Activated T-cell treated with anti-CD3 and anti-CD28 coated beads, Interleukin-2, amount 50 U/mL, for 4 hours (primary cell): Measurements from ENCODE around the gene ITM2C. TPM values are rescaled to one million over a fixed set of nuclear protein-coding genes. Genes with fewer than 3 reads are reported as not detected.
A peak's percentile ranks its signal among the peaks of the same experiment; 100 is the strongest.

ENCODE experiments used
- ATAC-seq, 2 donors: fragments of 200-7000 bp; cut with Tn5 transposase; one replicate each; pipeline ENCODE4 v1.10.0; 2021
- DNase-seq: peaks from one replicate; pipeline ENCODE4 v3.0.0-alpha.2; 2020
- H3K27me3 Mint-ChIP-seq: one replicate; pipeline ENCODE4 v1.8.0; 2021; ENCODE audit warnings: low read depth, mixed read lengths
- H3K36me3 Mint-ChIP-seq: one replicate; pipeline ENCODE4 v1.8.0; 2022; ENCODE audit warnings: mixed read lengths; ENCODE audit not compliant: insufficient read depth
- H3K4me1 Mint-ChIP-seq: one replicate; pipeline ENCODE4 v1.8.0; 2021; ENCODE audit warnings: low read depth, mixed read lengths
- H3K4me3 Mint-ChIP-seq: one replicate; pipeline ENCODE4 v1.8.0; 2021; ENCODE audit warnings: mild to moderate bottlenecking, moderate library complexity, mixed read lengths
- H3K9me3 Mint-ChIP-seq: one replicate; pipeline ENCODE4 v1.8.0; 2021; ENCODE audit warnings: mixed read lengths
- total RNA-seq, 3 donors: library from RNA; stranded (reverse); gene quantifications; one replicate each; pipeline ENCODE4 v1.2.1, GENCODE V29; 2021

ITM2C gene
- total RNA-seq, 3 donors from 2014 or later, result 17.2 to 29.4 (median 22.1) TPM

DNA sequence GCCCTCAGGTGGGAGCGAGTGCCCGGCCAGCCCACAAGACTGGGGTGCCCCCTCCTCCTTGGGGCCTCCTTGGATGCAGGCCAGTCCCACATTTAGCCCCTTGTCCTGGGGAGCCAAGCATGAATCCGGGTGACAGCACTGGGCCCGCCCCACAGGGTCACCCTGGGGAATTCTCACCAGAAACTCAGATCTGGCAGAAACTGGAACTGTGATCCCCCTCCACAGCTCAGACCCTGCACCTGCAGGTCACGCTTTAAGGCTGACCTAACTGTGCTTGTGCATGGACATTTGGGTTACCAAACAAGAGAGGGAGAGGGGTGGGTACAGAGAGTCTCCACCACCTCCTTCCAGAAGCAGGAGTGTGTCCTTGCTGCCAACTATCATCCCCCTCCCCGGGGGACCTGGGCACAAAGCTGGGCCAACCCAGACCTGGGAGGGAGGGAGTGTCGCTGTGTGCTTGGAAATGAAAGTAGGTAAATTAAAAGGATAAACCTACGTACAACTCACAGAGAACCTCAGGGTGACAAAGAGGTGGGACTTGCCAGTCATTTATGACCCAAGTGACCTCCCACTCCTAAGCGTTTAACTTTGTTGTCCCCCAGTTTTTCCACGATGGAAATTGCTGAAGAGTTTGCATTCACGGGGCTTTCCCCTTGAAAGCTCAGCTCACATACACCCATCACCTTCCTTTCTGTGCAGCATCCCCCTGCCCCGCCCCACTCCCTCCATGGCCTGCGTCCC lies 9.1 kb downstream of the ITM2C start:
- peak; percentile 37 to 49 for ATAC-seq
- peaks cover 44% of the 10 kb centered on the region for H3K4me1 Mint-ChIP-seq
- no peaks in the 10 kb centered on the region for H3K27me3 Mint-ChIP-seq
- H3K36me3 Mint-ChIP-seq, result peaks cover 6% of the 10 kb centered on the region
- no peak overlapping the region for H3K4me3 Mint-ChIP-seq
- no peaks in the 10 kb centered on the region for H3K9me3 Mint-ChIP-seq
- no peak for DNase-seq

DNA sequence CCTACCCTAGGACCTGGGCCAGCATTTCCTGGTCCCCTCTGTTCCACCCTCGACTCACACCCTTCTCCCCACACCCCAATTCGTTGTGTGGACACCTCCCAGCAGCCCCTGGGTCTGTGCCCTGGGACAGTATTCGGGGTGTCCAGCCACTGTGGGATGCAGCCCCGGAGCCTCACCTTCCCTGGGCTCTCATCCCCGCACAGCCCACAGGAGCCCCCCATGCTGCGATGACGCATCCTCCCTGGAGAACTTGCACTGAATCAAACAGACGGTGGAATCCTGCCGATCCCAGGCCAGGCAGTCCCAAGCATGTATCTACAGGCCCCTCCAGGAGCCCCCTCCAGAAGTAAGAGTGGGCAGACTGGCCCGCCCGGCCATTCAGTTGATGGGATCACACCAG lies 9.7 kb downstream of the ITM2C start:
- Mint-ChIP-seq H3K9me3 (no peaks in the 10 kb centered on the region), H3K4me1 (peaks cover 44% of the 10 kb centered on the region), H3K4me3 (no peak overlapping the region), H3K36me3 (peaks cover 6% of the 10 kb centered on the region), H3K27me3 (no peaks in the 10 kb centered on the region)
- ATAC-seq, result no peak
- no peak for DNase-seq

DNA sequence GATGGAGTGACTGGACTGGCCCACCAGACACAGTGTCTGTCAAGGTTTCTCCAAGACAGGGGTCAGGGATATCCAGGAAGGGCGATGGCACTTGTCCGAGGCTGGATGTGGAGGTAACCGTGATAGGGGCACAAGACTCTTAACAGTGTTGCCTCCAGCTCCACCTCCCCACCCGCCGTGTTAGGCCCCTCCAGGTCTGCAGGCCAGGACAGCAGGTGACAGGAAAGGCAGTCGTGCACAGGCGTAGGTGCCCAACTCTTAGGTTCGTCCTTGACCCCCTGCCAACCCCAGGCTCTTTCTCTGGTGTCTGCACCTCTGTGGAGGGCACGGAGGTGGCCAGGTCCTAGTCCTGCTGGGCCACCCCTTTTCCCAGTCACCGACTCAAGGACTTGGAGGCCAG lies 10.1 kb downstream of the ITM2C start:
- H3K36me3 Mint-ChIP-seq, result peaks cover 6% of the 10 kb centered on the region
- H3K27me3 Mint-ChIP-seq, result no peaks in the 10 kb centered on the region

DNA sequence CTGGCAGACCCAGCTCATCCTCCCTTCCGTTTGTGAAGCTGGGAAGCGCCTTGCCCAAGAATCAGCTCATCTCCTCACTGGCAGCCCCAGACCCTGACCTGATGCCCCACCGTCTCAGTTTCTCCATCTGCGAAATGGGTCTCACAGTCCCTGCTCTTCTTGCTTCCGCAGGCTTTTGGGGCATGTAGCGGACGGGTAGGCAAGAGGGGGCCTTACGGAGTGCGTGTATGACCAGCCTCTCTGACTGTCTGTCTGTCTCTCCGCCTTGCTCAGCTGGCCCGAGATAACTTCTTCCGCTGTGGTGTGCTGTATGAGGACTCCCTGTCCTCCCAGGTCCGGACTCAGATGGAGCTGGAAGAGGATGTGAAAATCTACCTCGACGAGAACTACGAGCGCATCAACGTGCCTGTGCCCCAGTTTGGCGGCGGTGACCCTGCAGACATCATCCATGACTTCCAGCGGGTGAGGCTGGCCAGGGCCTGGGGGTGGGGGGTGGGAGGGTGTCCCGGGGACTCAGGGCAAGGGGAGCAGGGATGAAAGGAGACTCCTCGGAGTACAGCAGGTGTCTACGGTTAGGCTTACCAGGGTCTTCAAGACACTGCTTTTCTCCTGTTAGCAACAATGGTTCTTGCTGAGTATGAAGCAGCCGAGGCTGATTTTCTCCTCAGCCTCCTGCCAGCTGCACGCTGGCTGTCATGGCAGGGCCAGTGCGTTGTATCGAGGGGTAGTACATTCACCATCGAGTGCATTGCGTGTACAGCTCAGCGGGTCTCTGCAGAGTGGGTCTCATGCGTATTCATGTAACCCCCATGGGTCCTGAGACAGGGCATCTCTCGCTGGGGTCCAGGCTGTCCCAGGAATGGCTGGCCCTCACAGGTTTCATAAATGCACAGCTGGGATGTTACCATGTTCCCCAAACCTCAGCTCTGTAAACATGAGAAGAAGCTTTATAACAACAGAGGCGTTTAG lies 10.9 kb downstream of the ITM2C start:
- DNase-seq, result no peak
- peaks cover 6% of the 10 kb centered on the region for H3K36me3 Mint-ChIP-seq
- peaks cover 41% of the 10 kb centered on the region for H3K4me1 Mint-ChIP-seq
- ATAC-seq, result no peak
- H3K4me3 Mint-ChIP-seq, result no peak overlapping the region
- no peaks in the 10 kb centered on the region for H3K27me3 Mint-ChIP-seq
- no peaks in the 10 kb centered on the region for H3K9me3 Mint-ChIP-seq

More for the DNA sequence above, 10.1 kb downstream of the ITM2C start:
- H3K4me3 Mint-ChIP-seq, result no peak overlapping the region
- ATAC-seq (no peak), DNase-seq (no peak)
- no peaks in the 10 kb centered on the region for H3K9me3 Mint-ChIP-seq
- peaks cover 44% of the 10 kb centered on the region for H3K4me1 Mint-ChIP-seq

DNA sequence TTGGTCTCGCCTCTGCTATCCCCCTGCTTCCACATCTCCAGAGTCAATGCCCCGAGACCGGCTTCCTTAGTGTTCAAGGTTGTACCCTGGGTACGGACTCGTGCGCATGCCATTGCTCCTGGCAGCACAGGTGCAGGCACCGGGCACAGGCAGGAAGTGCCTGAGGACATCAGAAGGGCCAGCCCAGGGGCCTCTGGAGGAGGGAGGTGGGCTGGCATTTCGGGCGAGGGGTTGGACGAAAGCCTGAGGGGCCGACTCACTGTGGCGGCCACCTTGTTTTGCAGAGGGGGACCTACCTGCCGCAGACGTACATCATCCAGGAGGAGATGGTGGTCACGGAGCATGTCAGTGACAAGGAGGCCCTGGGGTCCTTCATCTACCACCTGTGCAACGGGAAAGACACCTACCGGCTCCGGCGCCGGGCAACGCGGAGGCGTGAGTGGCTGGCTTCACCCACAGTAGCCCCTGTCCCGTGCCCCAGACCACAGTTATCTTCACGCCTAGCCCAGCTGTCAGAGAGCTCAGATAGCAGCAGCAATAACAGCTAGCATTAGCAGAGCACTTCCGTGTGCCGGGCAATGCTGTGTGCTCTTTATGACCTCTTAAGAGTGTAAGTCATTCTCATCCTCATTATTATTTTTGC lies 12.5 kb downstream of the ITM2C start:
- DNase-seq (no peak), ATAC-seq (no peak)
- Mint-ChIP-seq H3K36me3 (peaks cover 6% of the 10 kb centered on the region), H3K9me3 (no peaks in the 10 kb centered on the region), H3K4me1 (peaks cover 41% of the 10 kb centered on the region), H3K27me3 (no peaks in the 10 kb centered on the region), H3K4me3 (peak overlapping the region; percentile 33)

DNA sequence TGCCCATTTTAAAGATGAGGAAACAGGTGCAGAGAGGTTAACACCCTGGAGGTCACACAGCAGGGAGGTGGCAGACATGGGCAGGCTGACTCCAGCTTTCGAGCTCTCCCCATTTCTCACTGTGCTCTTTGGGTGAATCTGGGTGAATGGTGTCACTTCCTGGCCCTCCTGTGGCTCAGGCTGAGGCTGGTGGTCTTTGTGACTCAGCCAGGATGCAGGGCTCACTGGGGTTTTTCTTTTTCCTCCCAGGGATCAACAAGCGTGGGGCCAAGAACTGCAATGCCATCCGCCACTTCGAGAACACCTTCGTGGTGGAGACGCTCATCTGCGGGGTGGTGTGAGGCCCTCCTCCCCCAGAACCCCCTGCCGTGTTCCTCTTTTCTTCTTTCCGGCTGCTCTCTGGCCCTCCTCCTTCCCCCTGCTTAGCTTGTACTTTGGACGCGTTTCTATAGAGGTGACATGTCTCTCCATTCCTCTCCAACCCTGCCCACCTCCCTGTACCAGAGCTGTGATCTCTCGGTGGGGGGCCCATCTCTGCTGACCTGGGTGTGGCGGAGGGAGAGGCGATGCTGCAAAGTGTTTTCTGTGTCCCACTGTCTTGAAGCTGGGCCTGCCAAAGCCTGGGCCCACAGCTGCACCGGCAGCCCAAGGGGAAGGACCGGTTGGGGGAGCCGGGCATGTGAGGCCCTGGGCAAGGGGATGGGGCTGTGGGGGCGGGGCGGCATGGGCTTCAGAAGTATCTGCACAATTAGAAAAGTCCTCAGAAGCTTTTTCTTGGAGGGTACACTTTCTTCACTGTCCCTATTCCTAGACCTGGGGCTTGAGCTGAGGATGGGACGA lies 13.2 kb downstream of the ITM2C start:
- DNase-seq (peak; percentile 52), ATAC-seq (peak; percentile 78 to 80)
- Mint-ChIP-seq H3K9me3 (no peaks in the 10 kb centered on the region), H3K27me3 (no peaks in the 10 kb centered on the region), H3K4me3 (peak overlapping the region; percentile 33), H3K36me3 (peaks cover 6% of the 10 kb centered on the region), H3K4me1 (peaks cover 38% of the 10 kb centered on the region)

DNA sequence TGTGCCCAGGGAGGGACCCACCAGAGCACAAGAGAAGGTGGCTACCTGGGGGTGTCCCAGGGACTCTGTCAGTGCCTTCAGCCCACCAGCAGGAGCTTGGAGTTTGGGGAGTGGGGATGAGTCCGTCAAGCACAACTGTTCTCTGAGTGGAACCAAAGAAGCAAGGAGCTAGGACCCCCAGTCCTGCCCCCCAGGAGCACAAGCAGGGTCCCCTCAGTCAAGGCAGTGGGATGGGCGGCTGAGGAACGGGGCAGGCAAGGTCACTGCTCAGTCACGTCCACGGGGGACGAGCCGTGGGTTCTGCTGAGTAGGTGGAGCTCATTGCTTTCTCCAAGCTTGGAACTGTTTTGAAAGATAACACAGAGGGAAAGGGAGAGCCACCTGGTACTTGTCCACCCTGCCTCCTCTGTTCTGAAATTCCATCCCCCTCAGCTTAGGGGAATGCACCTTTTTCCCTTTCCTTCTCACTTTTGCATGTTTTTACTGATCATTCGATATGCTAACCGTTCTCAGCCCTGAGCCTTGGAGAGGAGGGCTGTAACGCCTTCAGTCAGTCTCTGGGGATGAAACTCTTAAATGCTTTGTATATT lies 14.0 kb downstream of the ITM2C start:
- ATAC-seq, result no peak
- H3K4me3 Mint-ChIP-seq, result no peak overlapping the region
- H3K9me3 Mint-ChIP-seq, result no peaks in the 10 kb centered on the region
- no peaks in the 10 kb centered on the region for H3K27me3 Mint-ChIP-seq
- DNase-seq, result no peak
- peaks cover 37% of the 10 kb centered on the region for H3K4me1 Mint-ChIP-seq
- peaks cover 6% of the 10 kb centered on the region for H3K36me3 Mint-ChIP-seq

DNA sequence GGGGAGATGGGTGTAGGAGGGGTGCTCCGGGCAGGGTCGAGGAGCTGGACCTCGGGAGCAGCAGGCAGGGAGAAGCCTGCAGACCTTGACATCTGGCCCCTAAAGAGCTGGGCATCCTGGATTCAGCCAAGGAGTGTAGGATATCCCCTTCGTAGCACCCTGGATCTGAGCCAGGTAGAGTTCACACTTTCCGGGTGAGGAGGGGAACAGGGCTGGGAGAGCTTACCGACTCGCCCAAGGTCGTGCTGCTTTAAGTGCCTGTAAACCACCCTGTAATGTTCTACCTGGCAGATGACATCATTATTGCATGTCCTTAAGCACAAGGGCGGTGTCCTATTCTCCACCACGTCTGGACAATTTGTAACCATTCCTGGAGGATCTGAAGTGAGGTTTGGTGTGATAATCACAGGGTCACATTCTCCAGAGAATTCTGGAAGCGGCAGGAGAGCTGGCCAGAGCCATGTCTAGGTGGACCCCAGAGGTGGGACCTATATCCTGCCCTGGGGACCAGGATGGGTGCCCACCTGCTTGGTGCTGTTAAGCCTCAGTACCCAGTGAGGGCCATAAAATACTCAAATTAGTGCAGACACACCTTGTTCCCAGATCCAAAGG lies 14.6 kb downstream of the ITM2C start:
- no peak for DNase-seq
- Mint-ChIP-seq H3K4me3 (no peak overlapping the region), H3K4me1 (peaks cover 33% of the 10 kb centered on the region), H3K9me3 (no peaks in the 10 kb centered on the region), H3K36me3 (peaks cover 6% of the 10 kb centered on the region), H3K27me3 (no peaks in the 10 kb centered on the region)
- no peak for ATAC-seq

DNA sequence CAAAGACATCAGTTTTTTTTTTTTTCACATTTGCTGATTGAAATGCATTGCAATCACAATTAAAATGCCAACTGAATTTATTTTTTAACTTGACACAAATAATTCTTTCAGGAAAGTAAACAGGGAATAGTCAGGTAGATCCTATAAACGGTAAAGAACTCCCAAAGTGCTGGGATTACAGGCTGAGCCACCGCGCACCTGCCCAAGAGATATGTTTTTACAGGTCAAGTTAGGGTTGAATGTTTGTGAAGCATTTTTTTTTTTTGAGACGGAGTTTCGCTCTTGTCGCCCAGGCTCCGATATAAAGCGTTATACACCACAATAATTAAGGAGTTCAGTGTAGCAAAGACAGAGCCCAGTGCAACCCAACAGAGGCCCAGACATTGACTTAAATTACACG lies 15.1 kb downstream of the ITM2C start:
- Mint-ChIP-seq H3K27me3 (no peaks in the 10 kb centered on the region), H3K4me1 (peaks cover 29% of the 10 kb centered on the region), H3K4me3 (no peak overlapping the region), H3K36me3 (peaks cover 6% of the 10 kb centered on the region), H3K9me3 (no peaks in the 10 kb centered on the region)
- ATAC-seq (no peak), DNase-seq (no peak)

DNA sequence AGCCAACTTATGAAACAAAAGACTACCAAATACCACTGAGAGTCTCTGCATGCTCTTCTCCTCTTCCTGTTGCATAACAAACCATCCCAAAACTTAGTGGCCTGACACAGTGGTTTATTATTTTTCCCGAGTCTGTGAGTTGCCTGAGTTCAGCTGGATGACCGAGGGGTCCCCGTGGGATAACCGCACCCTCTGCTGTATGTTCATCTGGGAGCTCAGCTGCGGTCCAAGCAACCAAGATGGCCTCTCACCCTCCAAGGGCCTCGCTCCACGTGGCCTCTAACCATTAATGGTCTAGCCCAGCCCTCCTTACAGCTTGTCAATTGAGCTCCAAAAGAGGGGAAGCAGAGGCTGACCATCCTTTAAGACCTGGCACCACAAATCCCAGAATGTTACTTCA lies 17.1 kb downstream of the ITM2C start:
- H3K36me3 Mint-ChIP-seq, result peaks cover 6% of the 10 kb centered on the region
- ATAC-seq, result no peak
- H3K4me3 Mint-ChIP-seq, result no peak overlapping the region
- no peaks in the 10 kb centered on the region for H3K9me3 Mint-ChIP-seq
- no peaks in the 10 kb centered on the region for H3K27me3 Mint-ChIP-seq
- DNase-seq, result no peak
- H3K4me1 Mint-ChIP-seq, result peaks cover 22% of the 10 kb centered on the region

DNA sequence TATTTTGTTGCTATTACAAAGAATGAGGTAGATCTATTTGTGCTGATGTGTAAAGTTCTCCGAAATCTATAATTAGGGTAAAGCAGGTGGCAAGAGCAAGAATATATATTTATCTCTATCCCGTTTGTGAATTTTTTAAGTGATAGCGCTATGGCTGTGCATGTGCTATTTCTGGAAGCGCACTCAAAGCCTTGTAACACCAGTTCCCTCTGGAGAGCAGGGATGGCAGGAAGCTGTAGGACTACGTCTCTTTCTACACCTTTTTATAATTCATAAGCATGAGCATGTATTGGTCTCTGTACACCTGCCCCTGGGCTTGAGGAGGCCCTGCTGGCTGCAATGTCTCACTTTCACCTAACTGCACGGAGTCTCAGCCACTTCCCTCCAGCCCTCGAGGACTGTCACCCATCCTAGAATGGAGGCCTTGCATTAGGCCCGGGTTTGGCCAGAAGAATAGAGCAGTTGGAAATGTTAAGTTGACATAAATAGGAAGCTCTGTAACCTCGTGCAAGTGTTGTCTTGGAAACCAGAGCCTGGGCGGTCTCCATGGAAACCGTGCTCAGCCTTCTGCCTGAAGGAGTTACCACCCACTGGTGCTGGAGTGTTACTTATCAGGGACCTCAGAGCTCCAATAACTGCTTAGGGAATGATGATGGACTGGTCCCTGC lies 20.9 kb downstream of the ITM2C start:
- peaks cover 3% of the 10 kb centered on the region for H3K27me3 Mint-ChIP-seq
- H3K4me1 Mint-ChIP-seq, result peaks cover 11% of the 10 kb centered on the region
- H3K4me3 Mint-ChIP-seq, result no peak overlapping the region
- no peak for ATAC-seq
- no peak for DNase-seq
- no peaks in the 10 kb centered on the region for H3K9me3 Mint-ChIP-seq
- H3K36me3 Mint-ChIP-seq, result no peaks in the 10 kb centered on the region

DNA sequence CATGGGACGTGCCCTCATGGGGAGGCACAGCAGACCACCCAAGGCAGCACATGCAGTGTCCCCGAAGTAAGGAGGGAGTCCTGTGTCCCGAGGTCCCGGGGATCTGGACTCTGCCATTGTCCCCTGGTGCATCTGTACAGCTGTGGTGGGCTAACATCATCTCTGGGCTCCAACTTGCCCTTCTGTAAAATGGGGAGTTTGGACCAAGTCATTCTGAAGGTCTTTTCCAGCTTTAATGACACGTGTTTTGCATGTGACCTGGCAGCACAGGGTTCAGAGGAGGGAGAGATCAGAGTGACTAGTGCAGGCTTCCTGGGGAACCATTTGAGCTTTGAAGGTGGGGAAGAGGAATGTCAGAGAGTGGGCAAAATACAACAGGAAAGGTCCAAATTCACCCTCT lies 21.5 kb downstream of the ITM2C start:
- Mint-ChIP-seq H3K4me1 (peaks cover 11% of the 10 kb centered on the region), H3K9me3 (no peaks in the 10 kb centered on the region), H3K27me3 (peaks cover 6% of the 10 kb centered on the region), H3K36me3 (no peaks in the 10 kb centered on the region), H3K4me3 (no peak overlapping the region)
- ATAC-seq (no peak), DNase-seq (no peak)

DNA sequence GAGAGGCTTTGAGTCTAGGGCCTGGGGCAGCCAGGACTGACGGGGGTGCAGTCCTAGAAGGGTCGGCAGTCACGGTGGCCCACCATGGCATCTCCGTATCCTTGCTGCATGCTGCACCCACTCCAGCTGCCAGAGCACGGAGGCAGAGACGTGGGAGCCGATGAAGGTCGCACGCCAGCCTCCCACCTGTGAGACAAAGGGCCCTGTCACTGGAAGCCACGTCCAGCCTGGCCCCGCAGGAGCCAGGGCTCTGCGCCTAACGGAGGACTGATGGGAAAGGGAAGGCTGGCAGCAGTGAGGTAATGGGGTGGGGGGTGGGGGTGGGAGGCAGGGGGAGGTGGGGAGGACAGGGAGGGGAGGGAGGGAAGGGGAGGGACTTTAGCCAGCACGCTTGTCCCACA lies 21.9 kb downstream of the ITM2C start:
- Mint-ChIP-seq H3K36me3 (no peaks in the 10 kb centered on the region), H3K27me3 (peaks cover 9% of the 10 kb centered on the region), H3K4me1 (peaks cover 11% of the 10 kb centered on the region), H3K4me3 (no peak overlapping the region), H3K9me3 (no peaks in the 10 kb centered on the region)
- ATAC-seq (no peak), DNase-seq (no peak)
